Measurements from ENCODE around the gene SNX1. TPM values are rescaled to one million over a fixed set of nuclear protein-coding genes. Genes with fewer than 3 reads are reported as not detected.

SNX1 gene
- polyA plus RNA-seq, 2 of the 4 experiments (the other 2 are of a cell fraction), result 86.7 to 89.4 TPM

GRCh38 chr15:64157599-64158125 lies 61.9 kb downstream of the SNX1 start:
- FAIRE-seq (no peak), ATAC-seq (no peak), DNase-seq (ENCODE audit: low read depth in 1 of 2, low spot score in 1 of 2) (no peak)
- ChIA-PET POLR2A (no interaction called here), CTCF (interaction anchor here (1.4 kb wide), 1 partner anchor 27 kb away, joined by 4 read pairs; no protein-coding TSS in a partner anchor)
- Histone ChIP-seq H3K9me3 (no peaks in the 10 kb centered on the region), H3K4me1 (peaks cover 23% of the 10 kb centered on the region), H3K4me2 (no peak overlapping the region), H3K27ac (no peak overlapping the region), H3K4me3 (no peak overlapping the region)
- TF ChIP-seq FOXS1 (CRISPR knock-in tag; IDR thresholded peaks at IDR 0.05), result no peak
- TF ChIP-seq ZFP36 (IDR thresholded peaks at IDR 0.05; ENCODE audit: borderline replicate concordance, partially characterized antibody), result no peak
- no peak for TF ChIP-seq SMC3 (IDR thresholded peaks at IDR 0.05)
- no peak for TF ChIP-seq EHF (CRISPR knock-in tag; IDR thresholded peaks at IDR 0.05)
- TF ChIP-seq CEBPB (IDR thresholded peaks at IDR 0.05), result no peak
- no peak for TF ChIP-seq GATA3 (IDR thresholded peaks at IDR 0.05; ENCODE audit: borderline replicate concordance)
- TF ChIP-seq RCOR1 (IDR thresholded peaks at IDR 0.05; ENCODE audit: low read depth, low read length), result no peak
- no peak for TF ChIP-seq ESRRA (IDR thresholded peaks at IDR 0.05; ENCODE audit: borderline replicate concordance, low read length)
- TF ChIP-seq HDAC2 (IDR thresholded peaks at IDR 0.05), result no peak
- no peak for TF ChIP-seq CHD4 (IDR thresholded peaks at IDR 0.05; ENCODE audit: borderline replicate concordance)
- TF ChIP-seq CTCF (IDR thresholded peaks at IDR 0.05), result no peak
- TF ChIP-seq TP53 (CRISPR knock-in tag; IDR thresholded peaks at IDR 0.05), result no peak
- no peak for TF ChIP-seq BHLHE40 (IDR thresholded peaks at IDR 0.05; ENCODE audit: low read depth, low read length)
- WGBS (ENCODE audit: missing lambda C conversion rate), result 91% methylated on average over 1 of the region's 1 CpG

GRCh38 chr15:64158363-64159134 lies 62.8 kb downstream of the SNX1 start:
- CTCF ChIA-PET, result interaction anchor here (1.0 to 1.5 kb wide), 3 partner anchors 10 to 26 kb away, joined by 4 to 5 read pairs (median 4); no protein-coding TSS in a partner anchor
- no peaks in the 10 kb centered on the region for H3K9me3 ChIP-seq
- no peak overlapping the region for H3K27ac ChIP-seq
- POLR2A ChIA-PET, result no interaction called here
- FAIRE-seq (no peak), DNase-seq (ENCODE audit: low read depth in 1 of 2, low spot score in 1 of 2) (no peak), ATAC-seq (no peak)
- no peak for TF ChIP-seq ATOH8 (CRISPR knock-in tag; IDR thresholded peaks at IDR 0.05; ENCODE audit: low read depth)
- no peak for TF ChIP-seq ZFP36 (IDR thresholded peaks at IDR 0.05; ENCODE audit: borderline replicate concordance, partially characterized antibody)
- TF ChIP-seq CBX2 (IDR thresholded peaks at IDR 0.05; ENCODE audit: borderline replicate concordance, low read depth), result no peak
- TF ChIP-seq RCOR1 (IDR thresholded peaks at IDR 0.05; ENCODE audit: low read depth, low read length), result no peak
- no peak for TF ChIP-seq ZSCAN20 (CRISPR knock-in tag; IDR thresholded peaks at IDR 0.05)
- TF ChIP-seq EHMT2 (IDR thresholded peaks at IDR 0.05; ENCODE audit: low read depth), result no peak
- no peak for TF ChIP-seq REST (IDR thresholded peaks at IDR 0.05)
- no peak for TF ChIP-seq MAX (IDR thresholded peaks at IDR 0.05)
- TF ChIP-seq FOSL2 (IDR thresholded peaks at IDR 0.05), result no peak
- TF ChIP-seq FOSL2 (CRISPR knock-in tag; IDR thresholded peaks at IDR 0.05), result no peak
- H3K4me3 ChIP-seq, result no peak overlapping the region
- 91% methylated on average over 11 of the region's 11 CpGs for WGBS (ENCODE audit: missing lambda C conversion rate)
- H3K4me2 ChIP-seq, result no peak overlapping the region
- H3K4me1 ChIP-seq, result peaks cover 21% of the 10 kb centered on the region

Measured in A549 (cell line).